ENCODE data around the gene RNF121.
A peak's percentile ranks its signal among the peaks of the same experiment; 100 is the strongest.

Gene RNF121

DNA sequence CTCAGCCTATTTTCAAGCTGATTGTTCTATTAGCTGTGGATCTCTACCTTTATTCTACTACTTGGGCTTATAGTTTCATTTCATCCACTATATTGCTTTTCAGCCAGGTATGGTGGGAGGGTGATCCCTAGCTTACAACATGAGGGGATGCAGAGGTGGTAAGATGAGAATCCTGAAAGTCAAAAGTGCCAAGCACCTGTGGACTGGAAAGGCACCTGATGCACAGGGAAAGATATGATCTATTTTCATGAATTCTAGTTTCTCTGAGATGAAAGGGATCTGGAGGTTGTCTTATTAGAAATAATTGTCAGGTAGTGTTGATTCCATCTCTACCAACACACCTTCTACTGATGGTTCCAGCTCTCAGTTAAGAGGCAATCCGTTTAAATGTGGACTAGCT lies 48.2 kb downstream of the RNF121 start:
- Histone ChIP-seq H3K27ac (ENCODE audit: low read depth, low read length) (no peak overlapping the region), H3F3A (ENCODE audit: control insufficient read depth, insufficient read depth) (0 out of 2 replicates have a peak, but pooled peaks cover 2% of the 10 kb centered on the region), H3K79me2 (ENCODE audit: control insufficient read depth, low read length) (no peaks in the 10 kb centered on the region), H3K36me3 (ENCODE audit: control insufficient read depth, low read length) (peaks cover 6% of the 10 kb centered on the region), H3K4me2 (ENCODE audit: low read length) (no peak overlapping the region), H3K9me2 (replicated peaks; ENCODE audit: control insufficient read depth, low read length) (no peaks in the 10 kb centered on the region), H3K27me3 (ENCODE audit: control insufficient read depth, low read length) (no peaks in the 10 kb centered on the region), H4K20me1 (ENCODE audit: control insufficient read depth, insufficient read depth, low read depth, low read length) (no peaks in the 10 kb centered on the region), H3K4me3 (ENCODE audit: low read length) (no peak overlapping the region), H3K9me3 (ENCODE audit: control insufficient read depth, insufficient read depth, low read length) (no peaks in the 10 kb centered on the region), H3K4me1 (ENCODE audit: control insufficient read depth, low read length) (peaks cover 11% of the 10 kb centered on the region)
- TF ChIP-seq, protein P1, sequence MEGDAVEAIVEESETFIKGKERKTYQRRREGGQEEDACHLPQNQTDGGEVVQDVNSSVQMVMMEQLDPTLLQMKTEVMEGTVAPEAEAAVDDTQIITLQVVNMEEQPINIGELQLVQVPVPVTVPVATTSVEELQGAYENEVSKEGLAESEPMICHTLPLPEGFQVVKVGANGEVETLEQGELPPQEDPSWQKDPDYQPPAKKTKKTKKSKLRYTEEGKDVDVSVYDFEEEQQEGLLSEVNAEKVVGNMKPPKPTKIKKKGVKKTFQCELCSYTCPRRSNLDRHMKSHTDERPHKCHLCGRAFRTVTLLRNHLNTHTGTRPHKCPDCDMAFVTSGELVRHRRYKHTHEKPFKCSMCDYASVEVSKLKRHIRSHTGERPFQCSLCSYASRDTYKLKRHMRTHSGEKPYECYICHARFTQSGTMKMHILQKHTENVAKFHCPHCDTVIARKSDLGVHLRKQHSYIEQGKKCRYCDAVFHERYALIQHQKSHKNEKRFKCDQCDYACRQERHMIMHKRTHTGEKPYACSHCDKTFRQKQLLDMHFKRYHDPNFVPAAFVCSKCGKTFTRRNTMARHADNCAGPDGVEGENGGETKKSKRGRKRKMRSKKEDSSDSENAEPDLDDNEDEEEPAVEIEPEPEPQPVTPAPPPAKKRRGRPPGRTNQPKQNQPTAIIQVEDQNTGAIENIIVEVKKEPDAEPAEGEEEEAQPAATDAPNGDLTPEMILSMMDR (IDR thresholded peaks at IDR 0.05; ENCODE audit: low read depth, low read length, poor library complexity, severe bottlenecking), result no peak
- no peak for TF ChIP-seq EZH2phosphoT487 (IDR thresholded peaks at IDR 0.05; ENCODE audit: borderline replicate concordance, low read length)

DNA sequence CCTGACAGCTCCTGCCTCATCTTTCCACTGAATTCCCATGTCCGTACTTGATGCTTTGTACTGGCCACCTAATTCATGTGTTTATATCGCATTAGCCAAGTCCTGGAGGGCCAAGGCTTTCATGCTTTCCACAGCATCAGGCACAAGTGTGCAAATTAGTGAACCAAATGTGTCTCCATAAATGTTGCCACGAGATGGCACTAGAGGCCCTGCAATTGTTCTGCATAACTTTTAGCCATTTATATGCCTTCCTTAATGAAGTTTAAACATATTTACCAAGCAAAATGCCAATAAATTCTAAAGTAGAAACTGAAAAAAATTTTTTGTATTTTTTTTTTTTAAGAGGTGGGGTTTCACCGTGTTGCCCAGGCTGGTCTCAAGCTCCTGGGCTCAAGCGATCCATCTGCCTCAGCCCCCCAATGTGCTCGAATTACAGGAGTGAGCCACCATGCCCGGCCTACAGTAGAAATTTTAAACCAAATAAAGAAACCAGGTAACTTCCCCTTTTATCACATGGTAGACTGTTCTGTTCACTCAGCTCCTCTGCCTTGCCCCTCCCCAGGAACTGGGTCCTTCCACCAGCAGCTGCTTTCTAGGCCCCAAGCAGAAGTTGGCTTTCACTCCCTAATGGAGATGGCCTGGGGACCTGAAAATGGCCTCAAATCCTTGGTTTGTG lies 49.0 kb downstream of the RNF121 start:
- no peaks in the 10 kb centered on the region for H3K9me3 ChIP-seq (ENCODE audit: control insufficient read depth, insufficient read depth, low read length)
- H3K79me2 ChIP-seq (ENCODE audit: control insufficient read depth, low read length), result no peaks in the 10 kb centered on the region
- H3K4me2 ChIP-seq (ENCODE audit: low read length), result 0 out of 2 replicates have a peak overlapping the region, but pooled peaks have one; percentile 13
- H3K36me3 ChIP-seq (ENCODE audit: control insufficient read depth, low read length), result peaks cover 6% of the 10 kb centered on the region
- no peak overlapping the region for H3K27ac ChIP-seq (ENCODE audit: low read depth, low read length)
- H3K4me1 ChIP-seq (ENCODE audit: control insufficient read depth, low read length), result peaks cover 11% of the 10 kb centered on the region
- no peaks in the 10 kb centered on the region for H4K20me1 ChIP-seq (ENCODE audit: control insufficient read depth, insufficient read depth, low read depth, low read length)
- no peaks in the 10 kb centered on the region for H3K27me3 ChIP-seq (ENCODE audit: control insufficient read depth, low read length)
- no peak overlapping the region for H3K4me3 ChIP-seq (ENCODE audit: low read length)
- TF ChIP-seq, protein P1 (IDR thresholded peaks at IDR 0.05; ENCODE audit: low read depth, low read length, poor library complexity, severe bottlenecking), result peak; percentile 75
- no peak for TF ChIP-seq EZH2phosphoT487 (IDR thresholded peaks at IDR 0.05; ENCODE audit: borderline replicate concordance, low read length)
- no peaks in the 10 kb centered on the region for H3K9me2 ChIP-seq (replicated peaks; ENCODE audit: control insufficient read depth, low read length)
- H3F3A ChIP-seq (ENCODE audit: control insufficient read depth, insufficient read depth), result 0 out of 2 replicates have a peak, but pooled peaks cover 2% of the 10 kb centered on the region

DNA sequence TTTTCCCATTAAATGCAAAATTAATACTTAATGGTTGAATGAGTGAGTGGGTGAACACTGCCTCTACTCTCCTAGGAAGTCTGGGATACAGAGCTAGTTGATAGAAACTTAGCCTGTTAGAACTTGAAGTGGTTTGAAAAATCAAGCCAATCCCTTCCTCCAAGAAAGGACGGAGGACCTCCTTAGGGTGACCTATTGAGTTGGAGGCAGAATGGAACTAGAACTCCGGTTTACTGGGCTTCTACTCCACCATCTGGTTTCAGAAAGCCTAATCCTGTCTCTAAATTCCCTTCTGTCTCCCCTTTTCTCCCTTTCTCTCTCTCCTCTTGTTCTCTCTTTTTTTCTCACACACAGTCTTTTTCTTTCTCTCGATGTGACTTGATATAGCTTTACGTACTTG lies 50.2 kb downstream of the RNF121 start:
- Histone ChIP-seq H3K9me3 (ENCODE audit: control insufficient read depth, insufficient read depth, low read length) (no peaks in the 10 kb centered on the region), H3F3A (ENCODE audit: control insufficient read depth, insufficient read depth) (0 out of 2 replicates have a peak, but pooled peaks cover 2% of the 10 kb centered on the region), H4K20me1 (ENCODE audit: control insufficient read depth, insufficient read depth, low read depth, low read length) (no peaks in the 10 kb centered on the region), H3K4me1 (ENCODE audit: control insufficient read depth, low read length) (peaks cover 11% of the 10 kb centered on the region), H3K4me3 (ENCODE audit: low read length) (no peak overlapping the region), H3K27ac (ENCODE audit: low read depth, low read length) (no peak overlapping the region), H3K79me2 (ENCODE audit: control insufficient read depth, low read length) (no peaks in the 10 kb centered on the region), H3K4me2 (ENCODE audit: low read length) (no peak overlapping the region), H3K9me2 (replicated peaks; ENCODE audit: control insufficient read depth, low read length) (no peaks in the 10 kb centered on the region), H3K36me3 (ENCODE audit: control insufficient read depth, low read length) (peaks cover 9% of the 10 kb centered on the region), H3K27me3 (ENCODE audit: control insufficient read depth, low read length) (no peaks in the 10 kb centered on the region)
- TF ChIP-seq EZH2phosphoT487 (IDR thresholded peaks at IDR 0.05; ENCODE audit: borderline replicate concordance, low read length), result no peak
- TF ChIP-seq, protein P1 (IDR thresholded peaks at IDR 0.05; ENCODE audit: low read depth, low read length, poor library complexity, severe bottlenecking), result no peak

All from DOHH2 (cell line).